ENCODE data around the gene NFATC2.

The NFATC2 gene

GRCh38 chr20:51426718-51427650 lies 115.5 kb downstream of the NFATC2 start:
- no peak for DNase-seq

- DNase-seq, result no peak
Measured at GRCh38 chr20:51425347-51426106, 117.0 kb downstream of the NFATC2 start.

GRCh38 chr20:51424270-51425117 lies 118.0 kb downstream of the NFATC2 start:
- no peak for DNase-seq

- no peak for DNase-seq
Measured at GRCh38 chr20:51423810-51424209, 118.7 kb downstream of the NFATC2 start.

- DNase-seq, result no peak
Measured at GRCh38 chr20:51423290-51423667, 119.2 kb downstream of the NFATC2 start.

GRCh38 chr20:51422514-51423289 lies 119.8 kb downstream of the NFATC2 start:
- no peak for DNase-seq

GRCh38 chr20:51420805-51421204 lies 121.7 kb downstream of the NFATC2 start:
- DNase-seq, result no peak

- DNase-seq, result no peak
Measured at GRCh38 chr20:51420111-51420510, 122.4 kb downstream of the NFATC2 start.

GRCh38 chr20:51419646-51420045 lies 122.9 kb downstream of the NFATC2 start:
- no peak for DNase-seq

- no peak for DNase-seq
Measured at GRCh38 chr20:51419231-51419630, 123.3 kb downstream of the NFATC2 start.

- no peak for DNase-seq
Measured at GRCh38 chr20:51418137-51418529, 124.4 kb downstream of the NFATC2 start.

- DNase-seq, result no peak
Measured at GRCh38 chr20:51417250-51418136, 125.0 kb downstream of the NFATC2 start.

GRCh38 chr20:51416532-51417249 lies 125.8 kb downstream of the NFATC2 start:
- no peak for DNase-seq

GRCh38 chr20:51413857-51414256 lies 128.7 kb downstream of the NFATC2 start:
- no peak for DNase-seq

- DNase-seq, result no peak
Measured at GRCh38 chr20:51412951-51413481, 129.5 kb downstream of the NFATC2 start.

- DNase-seq, result no peak
Measured at GRCh38 chr20:51412333-51412871, 130.1 kb downstream of the NFATC2 start.

- no peak for DNase-seq
Measured at GRCh38 chr20:51411870-51412269, 130.6 kb downstream of the NFATC2 start.

- DNase-seq, result no peak
Measured at GRCh38 chr20:51410586-51411325, 131.8 kb downstream of the NFATC2 start.
